GM13976 (cell line): ENCODE data around the gene TLE6.
"Not testable (repeated sequence)": the region's sequence is repeated elsewhere in the genome, so short reads cannot be mapped to it uniquely, and the experiment has no call there.

Experiments used
- DNase-seq: peaks from one replicate; pipeline ENCODE4 v3.0.0; 2012; ENCODE audit warnings: low spot score
- in situ Hi-C: fragments of 300-500 bp; cut with MboI; formaldehyde crosslinking; loops from one replicate; pipeline ENCODE4 v1.12.0; 2022; ENCODE audit warnings: low sequenced_read_pairs, mixed read lengths, inconsistent platforms; ENCODE audit not compliant: unreplicated experiment
- TF ChIP-seq, protein P1 (sequence below): IDR thresholded peaks from 2 replicates; pipeline ENCODE4 v1.5.1; 2012; ENCODE audit warnings: borderline replicate concordance, mild to moderate bottlenecking; ENCODE audit not compliant: insufficient read depth; ENCODE audit errors: extremely low read depth, missing control alignments, control extremely low read depth

Gene TLE6

DNA sequence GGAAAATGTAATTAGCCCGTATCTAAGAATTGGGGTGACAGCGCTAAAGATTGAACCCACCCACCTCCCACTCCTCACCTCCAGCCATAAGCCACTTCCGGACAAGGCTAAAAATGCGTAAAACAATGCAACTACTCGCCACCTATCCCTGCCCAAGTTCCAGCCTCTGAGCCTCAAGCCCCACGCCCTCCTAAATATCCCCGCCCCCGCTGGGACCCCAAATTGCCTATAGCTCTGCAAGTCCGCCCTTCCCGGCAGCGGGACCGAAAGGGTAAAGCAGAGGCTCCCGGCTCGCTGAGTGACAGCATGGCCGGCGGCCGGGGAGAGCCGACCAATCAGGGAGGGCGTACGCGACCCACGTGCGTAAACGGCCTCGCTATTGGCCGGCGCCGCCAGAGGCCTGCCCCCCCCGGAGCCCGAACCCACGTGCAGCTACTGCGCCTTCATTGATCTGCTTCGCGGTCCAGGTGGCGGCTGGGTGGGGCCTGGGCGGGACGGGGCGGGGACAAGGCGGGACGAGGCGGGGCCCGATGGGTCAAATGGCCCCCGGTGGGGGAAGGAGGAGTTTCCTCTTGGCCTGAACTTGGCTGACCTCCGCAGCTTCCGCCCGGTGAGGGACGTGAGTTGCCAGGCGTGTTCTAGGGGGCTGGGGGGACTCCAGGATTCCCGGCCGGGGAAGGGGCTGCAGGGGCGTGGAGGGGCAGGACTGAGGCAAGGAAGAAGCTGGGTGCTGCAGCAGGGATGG is at the start of gene TLE6:
Gene TLE6, plus strand, starts transcription at position 564 of the 745 bp plus-strand sequence. CDS start 670 bp downstream, outside the sequence.
- TF ChIP-seq, protein P1, sequence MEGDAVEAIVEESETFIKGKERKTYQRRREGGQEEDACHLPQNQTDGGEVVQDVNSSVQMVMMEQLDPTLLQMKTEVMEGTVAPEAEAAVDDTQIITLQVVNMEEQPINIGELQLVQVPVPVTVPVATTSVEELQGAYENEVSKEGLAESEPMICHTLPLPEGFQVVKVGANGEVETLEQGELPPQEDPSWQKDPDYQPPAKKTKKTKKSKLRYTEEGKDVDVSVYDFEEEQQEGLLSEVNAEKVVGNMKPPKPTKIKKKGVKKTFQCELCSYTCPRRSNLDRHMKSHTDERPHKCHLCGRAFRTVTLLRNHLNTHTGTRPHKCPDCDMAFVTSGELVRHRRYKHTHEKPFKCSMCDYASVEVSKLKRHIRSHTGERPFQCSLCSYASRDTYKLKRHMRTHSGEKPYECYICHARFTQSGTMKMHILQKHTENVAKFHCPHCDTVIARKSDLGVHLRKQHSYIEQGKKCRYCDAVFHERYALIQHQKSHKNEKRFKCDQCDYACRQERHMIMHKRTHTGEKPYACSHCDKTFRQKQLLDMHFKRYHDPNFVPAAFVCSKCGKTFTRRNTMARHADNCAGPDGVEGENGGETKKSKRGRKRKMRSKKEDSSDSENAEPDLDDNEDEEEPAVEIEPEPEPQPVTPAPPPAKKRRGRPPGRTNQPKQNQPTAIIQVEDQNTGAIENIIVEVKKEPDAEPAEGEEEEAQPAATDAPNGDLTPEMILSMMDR: no peak
- peak; percentile 100 for DNase-seq
- in situ Hi-C loops: no loop called here

DNA sequence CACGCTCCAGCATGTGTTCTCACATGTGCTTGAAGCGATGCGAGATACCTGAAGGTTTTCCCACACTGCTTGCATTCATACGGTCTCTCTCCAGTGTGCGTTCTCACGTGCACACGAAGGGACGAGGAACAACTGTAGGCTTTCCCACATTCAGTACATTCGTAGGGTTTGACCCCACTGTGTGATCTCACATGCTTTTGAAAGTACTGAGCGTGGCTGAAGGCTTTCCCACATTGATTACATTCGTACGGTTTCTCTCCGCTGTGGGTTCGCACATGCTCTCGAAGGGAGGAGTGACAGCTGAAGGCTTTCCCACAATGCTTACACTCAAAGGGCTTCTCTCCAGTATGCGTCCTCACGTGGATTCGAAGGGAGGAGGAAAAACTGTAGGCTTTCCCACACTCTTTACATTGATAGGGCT is 43.9 kb upstream of the TLE6 start:
- TF ChIP-seq, protein P1: no peak
- no peak for DNase-seq
- in situ Hi-C loops: no loop called here

DNA sequence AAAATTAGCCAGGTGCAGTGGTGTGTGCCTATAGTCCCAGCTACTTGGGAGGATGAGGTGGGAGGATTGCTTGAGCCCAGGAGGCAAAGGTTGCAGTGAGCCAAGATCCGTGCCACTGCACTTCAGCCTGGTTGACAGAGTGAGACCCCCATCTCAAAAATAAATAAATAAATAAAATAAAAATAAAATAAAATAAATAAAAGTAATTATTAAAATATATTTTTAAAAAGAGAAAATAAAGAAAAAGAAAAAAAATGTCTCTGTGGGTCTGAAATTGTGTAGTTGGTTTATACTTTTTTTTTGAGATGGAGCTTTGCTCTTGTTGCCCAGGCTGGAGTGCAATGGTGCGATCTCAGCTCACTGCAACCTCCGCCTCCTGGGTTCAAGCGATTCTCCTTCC is 41.5 kb upstream of the TLE6 start:
- DNase-seq, in situ Hi-C loops: not testable (repeated sequence)

DNA sequence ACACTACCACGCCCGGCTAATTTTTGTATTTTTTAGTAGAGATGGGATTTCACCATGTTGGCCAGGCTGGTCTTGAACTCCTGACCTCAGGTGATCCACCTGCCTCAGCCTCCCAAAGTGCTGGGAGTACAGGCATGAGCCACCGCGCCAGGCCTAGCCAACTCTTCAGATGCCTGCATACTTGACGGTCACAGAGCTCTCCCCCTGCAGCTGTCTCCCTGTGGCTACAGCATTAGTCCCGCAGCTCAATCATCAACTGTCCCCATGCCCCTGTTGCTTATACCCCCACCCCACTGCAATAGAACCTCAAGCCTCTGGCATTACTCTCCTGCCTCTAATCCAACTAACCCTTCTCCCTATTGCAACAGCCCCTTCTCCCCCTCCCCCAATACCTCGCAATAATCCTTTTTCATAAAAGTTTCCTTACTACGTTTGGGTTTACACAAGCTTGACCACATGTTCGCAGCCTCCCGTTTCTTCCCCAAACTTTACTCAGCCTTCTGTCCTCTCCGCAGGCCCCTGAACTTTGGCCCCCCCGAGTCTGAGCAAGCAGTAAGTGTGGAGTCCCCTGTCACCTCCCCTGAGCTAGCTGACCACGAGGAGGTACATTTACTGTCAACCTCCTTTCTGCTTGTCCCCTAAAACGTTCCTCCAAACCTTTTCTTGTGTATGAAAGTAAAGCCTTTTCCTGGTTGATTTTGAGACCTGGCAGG is 34.3 kb upstream of the TLE6 start:
- DNase-seq: no peak

DNA sequence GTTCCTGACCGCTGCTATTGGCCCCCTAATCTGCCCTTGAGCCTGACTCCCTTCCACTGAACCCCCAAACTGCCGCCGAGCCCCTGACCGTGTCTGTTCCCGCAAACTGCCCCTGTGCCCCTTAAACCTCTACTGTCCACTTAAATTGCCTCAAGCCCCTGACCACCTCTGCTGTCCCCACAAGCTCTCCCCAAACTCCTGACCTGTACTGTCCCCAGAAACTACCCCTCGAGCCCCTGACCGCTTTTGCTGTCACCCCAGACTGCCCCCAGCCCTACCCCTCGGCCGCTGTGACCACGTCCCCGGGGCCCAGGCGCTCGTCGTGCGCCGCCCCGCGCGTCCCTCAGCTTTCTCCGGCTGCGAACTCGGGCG is 33.0 kb upstream of the TLE6 start:
- TF ChIP-seq, protein P1: no peak
- in situ Hi-C loops: no loop called here
- no peak for DNase-seq

More for the DNA sequence above, 34.3 kb upstream of the TLE6 start:
- in situ Hi-C loops: no loop called here
- TF ChIP-seq, protein P1: no peak

DNA sequence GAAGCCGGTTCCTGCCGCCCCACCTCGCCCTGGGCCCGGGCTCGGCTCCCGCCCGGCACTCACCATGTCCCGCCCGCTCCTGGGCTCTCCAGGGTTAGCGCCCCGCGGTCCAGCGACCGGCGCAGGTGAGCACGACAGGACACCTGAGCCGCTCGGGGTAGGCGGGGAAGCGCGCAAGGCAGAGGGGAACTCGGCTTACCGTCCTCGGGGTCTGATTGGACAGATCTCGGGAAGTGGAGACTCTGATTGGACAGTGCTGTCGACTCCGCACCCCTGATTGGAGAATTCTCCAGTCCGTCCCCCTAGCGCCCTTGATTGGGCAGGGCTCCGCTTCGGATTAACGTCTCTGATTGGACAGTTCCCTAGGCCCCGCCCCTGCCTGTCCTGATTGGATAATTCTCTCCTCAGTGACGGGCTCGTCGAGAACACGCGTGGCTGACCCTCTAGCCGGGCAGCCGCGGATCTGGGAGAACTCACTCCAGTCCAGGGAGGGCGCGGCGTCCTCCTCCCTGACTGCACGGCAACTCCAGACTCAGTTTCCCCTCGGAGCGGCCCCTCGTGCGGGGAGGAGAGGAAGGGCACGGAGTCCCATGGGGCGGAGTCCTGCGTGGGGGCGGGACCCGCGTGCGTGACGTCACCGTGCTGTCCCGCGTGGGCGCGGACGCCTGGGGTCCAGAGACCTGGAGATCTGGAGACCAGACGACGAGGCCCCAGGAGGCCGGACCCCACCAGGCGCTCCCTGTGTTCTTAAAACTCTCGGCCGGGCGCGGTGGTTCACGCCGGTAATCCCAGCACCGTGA is 32.4 kb upstream of the TLE6 start, which contains the start of gene ZNF77:
Gene ZNF77, minus strand, starts transcription at position 197 of the 800 bp plus-strand sequence. Its CDS starts 131 bp downstream, at position 66.
- peak; percentile 100 for DNase-seq
- TF ChIP-seq, protein P1: no peak
- in situ Hi-C loops: no loop called here
